Hepatocyte (in vitro differentiated cells): ENCODE measurements around the gene TNNC1.

ENCODE experiments used
- CTCF ChIP-seq: fragments of 200-600 bp; sonication (generic); IDR thresholded peaks from 2 replicates; pipeline ENCODE4 v1.5.1; 2016; ENCODE audit warnings: antibody characterized with exemption, mild to moderate bottlenecking; ENCODE audit not compliant: poor library complexity
- EZH2 ChIP-seq: fragments of 200-600 bp; sonication (generic); IDR thresholded peaks from 2 replicates; pipeline ENCODE4 v1.6.1; 2016; ENCODE audit warnings: antibody characterized with exemption, mild to moderate bottlenecking, borderline replicate concordance
- EZH2phosphoT487 ChIP-seq: fragments of 200-600 bp; sonication (generic); IDR thresholded peaks from one replicate; pipeline ENCODE4 v1.6.1; 2018; ENCODE audit warnings: antibody characterized with exemption, mild to moderate bottlenecking, low read depth, moderate library complexity; ENCODE audit not compliant: unreplicated experiment, severe bottlenecking

DNA sequence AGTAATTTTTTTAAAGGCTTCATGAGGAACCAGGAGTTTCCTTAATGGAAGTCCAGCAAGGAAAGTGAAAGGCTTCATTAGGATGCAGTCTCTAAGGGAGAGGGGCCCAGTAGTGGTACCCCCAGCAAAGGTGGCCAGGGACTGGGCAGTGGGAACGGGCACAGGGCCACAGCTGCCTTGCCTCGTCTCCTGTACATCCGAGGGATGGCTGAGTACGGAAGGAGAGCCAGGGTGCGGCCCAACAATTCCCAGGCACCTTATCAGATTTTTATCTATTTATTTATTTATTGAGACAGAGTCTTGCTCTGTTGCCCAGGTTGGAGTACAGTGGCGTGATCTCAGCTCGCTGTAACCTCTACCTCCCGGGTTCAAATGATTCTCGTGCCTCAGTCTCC lies 23.4 kb downstream of the TNNC1 start:
- TF ChIP-seq EZH2phosphoT487 (no peak), EZH2 (no peak), CTCF (no peak)
